GM21528 (cell line): Measurements from ENCODE around the gene AK4.
"Not testable (repeated sequence)": the region's sequence is repeated elsewhere in the genome, so short reads cannot be mapped to it uniquely, and the experiment has no call there.

Source experiments
- ATAC-seq: cut with Tn5 transposase; IDR thresholded peaks from one replicate; pipeline ENCODE4 v1.9.1; 2021; ENCODE audit warnings: mild to moderate bottlenecking, moderate library complexity; ENCODE audit not compliant: unreplicated experiment, low FRiP score

AK4 gene

GRCh38 chr1:65148178-65148547, at the start of gene AK4:
Gene AK4 (plus strand): TSS chr1:65148203. CDS start chr1:65148408, 205 bp downstream.
- peak; percentile 29 for ATAC-seq

- ATAC-seq = no peak
These were observed 44.2 kb upstream of the AK4 start for GRCh38 chr1:65103807-65104206.

GRCh38 chr1:65104854-65105534, 43.0 kb upstream of the AK4 start:
- ATAC-seq = no peak

- ATAC-seq = no peak
These were observed 42.4 kb upstream of the AK4 start for GRCh38 chr1:65105596-65105995.

GRCh38 chr1:65108025-65108642, 39.9 kb upstream of the AK4 start:
- no peak for ATAC-seq

- no peak for ATAC-seq
These were observed 38.5 kb upstream of the AK4 start for GRCh38 chr1:65109487-65109886.

GRCh38 chr1:65112811-65113210, 35.2 kb upstream of the AK4 start:
- no peak for ATAC-seq

GRCh38 chr1:65113298-65113697, 34.7 kb upstream of the AK4 start:
- ATAC-seq = no peak

GRCh38 chr1:65114322-65114721, 33.7 kb upstream of the AK4 start:
- no peak for ATAC-seq

- ATAC-seq = no peak
These were observed 28.1 kb upstream of the AK4 start for GRCh38 chr1:65119951-65120350.

- not testable (repeated sequence) for ATAC-seq
These were observed 18.9 kb upstream of the AK4 start for GRCh38 chr1:65129104-65129503.

- no peak for ATAC-seq
These were observed 9.5 kb upstream of the AK4 start for GRCh38 chr1:65138524-65138923.

- ATAC-seq = not testable (repeated sequence)
These were observed 8.2 kb upstream of the AK4 start for GRCh38 chr1:65139793-65140192.

GRCh38 chr1:65141394-65141793, 6.6 kb upstream of the AK4 start:
- ATAC-seq = no peak

- ATAC-seq = no peak
These were observed 6.1 kb upstream of the AK4 start for GRCh38 chr1:65141918-65142317.

GRCh38 chr1:65143112-65143658, 4.8 kb upstream of the AK4 start:
- ATAC-seq = not testable (repeated sequence)

GRCh38 chr1:65146908-65147423, 1.0 kb upstream of the AK4 start:
- no peak for ATAC-seq

- ATAC-seq = peak; percentile 69
These were observed 402 bp upstream of the AK4 start for GRCh38 chr1:65147424-65148177.

- ATAC-seq = peak; percentile 64
These were observed 746 bp downstream of the AK4 start for GRCh38 chr1:65148548-65149350.

- ATAC-seq = peak; percentile 3
These were observed 1.5 kb downstream of the AK4 start for GRCh38 chr1:65149351-65150107.
